Left ventricle myocardium superior (tissue), 1 donor: ENCODE data around the gene CCDC121. TPM values are rescaled to one million over a fixed set of nuclear protein-coding genes. Genes with fewer than 3 reads are reported as not detected.

Source experiments
- ATAC-seq: fragments of 200-7000 bp; cut with Tn5 transposase; one replicate; pipeline ENCODE4 v1.9.1; 2020; ENCODE audit warnings: mild to moderate bottlenecking, moderate library complexity
- DNase-seq: peaks from one replicate; pipeline ENCODE4 v3.0.0-alpha.2; 2020
- intact Hi-C: fragments of 100-400 bp; cut with micrococcal nuclease; formaldehyde crosslinking; loops from one replicate; pipeline ENCODE4 v1.11.0; 2022
- total RNA-seq: library from RNA; stranded (reverse); fragmentation: NEBNext Ultra II Directional; extraction: Animal tissue kit (Norgen Biotek cat#: 25700); gene quantifications from one replicate; pipeline ENCODE4 v1.2.1, GENCODE V29; 2021
- donor health status: DM: no; HTN: yes; CAD: no; lungs with severe emphysema.

CCDC121 gene
- total RNA-seq, 1 donor from 2014 or later: 6.5 TPM

GRCh38 chr2:27588308-27588707 is 40.5 kb downstream of the CCDC121 start:
- intact Hi-C loops: no loop called here
- ATAC-seq (no peak), DNase-seq (no peak)

DNA sequence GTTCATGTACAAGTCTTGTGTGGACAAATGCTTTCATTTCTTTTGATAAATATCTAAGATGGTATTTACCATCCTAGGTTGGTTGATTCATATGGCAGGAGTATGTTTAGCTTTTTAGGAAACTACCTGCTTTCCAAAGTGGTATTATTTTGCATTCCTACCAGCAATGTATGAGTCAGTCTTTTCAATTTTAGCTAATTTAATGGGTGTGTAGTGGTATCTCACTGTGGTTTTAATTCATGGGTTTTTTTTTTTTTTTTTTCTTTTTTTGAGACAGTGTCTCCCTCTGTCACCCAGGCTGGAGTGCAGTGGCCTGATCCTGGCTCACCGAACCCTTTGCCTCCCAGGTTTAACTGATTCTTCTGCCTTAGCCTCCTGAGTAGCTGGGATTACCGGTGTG is 41.8 kb downstream of the CCDC121 start:
- ATAC-seq (no peak), DNase-seq (no peak)
- intact Hi-C loops: no loop called here

DNA sequence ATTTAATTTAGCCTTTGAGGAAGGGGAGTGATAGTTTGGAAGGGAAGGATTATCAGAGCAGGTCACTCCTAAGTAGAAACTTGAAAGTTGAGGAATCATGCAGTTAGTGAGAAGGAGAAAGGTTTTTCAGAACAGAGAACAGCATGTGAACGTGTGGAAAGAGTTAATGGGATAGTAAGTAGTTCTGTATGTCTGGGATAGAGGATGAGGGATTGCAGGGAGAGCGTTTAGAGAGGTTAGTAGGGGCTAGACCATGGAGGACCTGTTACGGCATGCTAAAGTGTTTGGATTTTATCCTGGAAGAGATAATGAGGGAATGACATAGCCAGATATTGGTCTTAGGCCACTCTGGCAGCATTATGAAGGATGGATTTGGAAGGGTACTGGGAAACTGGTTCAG is 44.2 kb downstream of the CCDC121 start:
- intact Hi-C loops: no loop called here
- DNase-seq (no peak), ATAC-seq (no peak)

GRCh38 chr2:27583390-27583915 is 45.4 kb downstream of the CCDC121 start:
- intact Hi-C loops: no loop called here
- DNase-seq (no peak), ATAC-seq (peak; percentile 5)

DNA sequence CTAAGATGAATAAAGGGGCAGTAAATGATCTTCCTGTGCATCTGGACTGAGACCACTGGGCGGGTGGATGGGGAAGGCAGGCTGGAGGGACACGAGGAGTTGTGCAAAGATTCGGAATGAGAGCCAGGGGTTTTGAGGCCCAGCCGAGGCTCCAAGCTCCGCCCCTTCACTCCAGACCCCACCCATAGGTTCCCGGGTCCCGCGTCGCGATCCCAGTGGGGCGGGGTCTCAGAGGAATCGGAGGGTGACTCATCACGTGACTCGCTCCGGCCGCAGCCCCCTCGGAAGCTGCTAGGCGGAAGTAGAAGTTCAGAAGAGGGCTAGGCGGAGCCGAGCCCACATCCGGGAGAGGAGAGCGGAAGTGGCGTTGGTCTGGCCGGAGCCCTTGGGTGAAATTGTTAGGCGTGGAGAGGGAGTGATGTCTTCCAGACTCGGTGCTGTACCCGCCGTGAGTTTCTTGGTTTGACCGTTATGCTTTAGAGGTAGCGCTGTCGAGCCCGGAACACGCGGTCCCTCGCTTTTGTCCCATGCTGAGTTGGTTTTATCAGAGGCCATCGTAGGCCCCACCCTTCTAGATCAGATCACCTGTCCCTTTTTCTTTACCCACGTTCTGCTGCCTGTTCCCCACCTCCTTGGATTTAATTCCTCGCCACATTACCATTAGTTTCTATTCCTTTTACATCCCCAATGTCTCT is 46.0 kb downstream of the CCDC121 start, which contains the start of gene ZNF512:
Gene ZNF512, plus strand, starts transcription at position 348 of the 695 bp plus-strand sequence. Its CDS starts 71 bp downstream, at position 419.
- DNase-seq (peak; percentile 91), ATAC-seq (peak; percentile 97)
- intact Hi-C loops: no loop called here

DNA sequence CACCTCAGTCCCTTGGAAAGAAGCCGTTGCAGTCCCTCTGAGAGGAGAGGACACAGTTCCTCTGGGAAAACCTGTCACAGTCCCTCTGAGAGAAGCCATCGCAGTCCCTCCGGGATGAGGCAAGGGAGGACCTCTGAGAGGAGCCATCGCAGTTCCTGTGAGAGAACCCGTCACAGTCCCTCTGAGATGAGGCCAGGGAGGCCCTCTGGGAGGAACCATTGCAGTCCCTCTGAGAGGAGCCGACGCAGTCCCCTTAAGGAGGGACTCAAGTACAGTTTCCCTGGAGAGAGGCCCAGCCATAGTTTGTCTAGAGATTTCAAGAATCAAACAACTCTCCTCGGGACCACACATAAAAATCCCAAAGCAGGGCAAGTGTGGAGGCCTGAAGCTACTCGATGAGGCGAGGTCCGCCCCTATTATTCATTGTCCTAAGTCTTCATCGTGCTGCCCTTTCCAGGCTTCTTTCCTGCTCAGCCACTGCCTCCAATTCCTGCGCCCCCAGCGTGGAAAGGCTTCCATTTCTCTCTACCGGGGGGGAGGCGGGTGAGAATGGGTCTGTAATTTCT is 46.6 kb downstream of the CCDC121 start:
- intact Hi-C loops: no loop called here
- no peak for ATAC-seq
- DNase-seq: no peak

DNA sequence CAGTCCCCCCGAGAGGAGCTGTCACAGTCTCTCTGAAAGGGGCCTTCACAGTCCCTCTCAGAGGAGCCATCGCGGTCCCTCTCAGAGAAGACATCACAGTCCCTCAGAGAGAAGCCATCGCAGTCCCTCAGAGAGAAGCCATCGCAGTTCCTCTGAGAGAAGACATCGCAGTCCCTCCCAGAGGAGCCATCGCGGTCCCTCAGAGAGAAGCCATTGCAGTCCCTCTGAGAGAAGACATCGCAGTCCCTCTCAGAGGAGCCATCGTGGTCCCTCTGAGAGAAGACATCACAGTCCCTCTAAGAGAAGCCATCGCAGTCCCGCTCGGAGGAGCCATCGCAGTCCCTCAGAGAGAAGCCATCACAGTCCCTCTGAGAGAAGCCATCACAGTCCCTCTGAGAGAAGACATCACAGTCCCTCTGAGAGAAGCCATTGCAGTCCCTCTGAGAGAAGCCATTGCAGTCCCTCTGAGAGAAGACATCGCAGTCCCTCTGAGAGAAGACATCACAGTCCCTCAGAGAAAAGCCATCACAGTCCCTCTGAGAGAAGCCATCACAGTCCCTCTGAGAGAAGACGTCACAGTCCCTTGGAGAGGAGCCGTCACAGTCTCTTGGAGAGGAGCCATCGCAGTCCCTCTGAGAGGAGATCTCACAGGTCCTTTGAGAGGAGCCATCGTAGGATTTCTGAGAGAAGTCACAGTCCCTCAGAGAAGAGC is 47.2 kb downstream of the CCDC121 start:
- ATAC-seq (no peak), DNase-seq (no peak)
- intact Hi-C loops: no loop called here

Other genes starting within 250 kb of the CCDC121 start
- gene ZNF513, start 248.3 kb downstream of the CCDC121 start, total RNA-seq: 6.5 TPM
- 38.8 TPM for gene PPM1G, start 219.4 kb downstream of the CCDC121 start, total RNA-seq
- 53.1 TPM for gene NRBP1, start 200.4 kb downstream of the CCDC121 start, total RNA-seq
- not detected for gene KRTCAP3, start 186.6 kb downstream of the CCDC121 start, total RNA-seq
- 22.4 TPM for gene IFT172, start 139.3 kb downstream of the CCDC121 start, total RNA-seq
- 1.8 TPM for gene FNDC4, start 133.8 kb downstream of the CCDC121 start, total RNA-seq
- gene GCKR, start 132.2 kb downstream of the CCDC121 start, total RNA-seq: not detected
- gene ZNF512, start 46.0 kb downstream of the CCDC121 start, total RNA-seq: 20.8 TPM
- gene GPN1, start within 50 bp of the CCDC121 start, total RNA-seq: 20.1 TPM
- gene SUPT7L, start 34.6 kb upstream of the CCDC121 start, total RNA-seq: 28.1 TPM
- gene SLC4A1AP, start 34.9 kb upstream of the CCDC121 start, total RNA-seq: 19.2 TPM
- 367 TPM for gene MRPL33, start 142.7 kb upstream of the CCDC121 start, total RNA-seq